Right atrium auricular region (tissue), 2 donors: Measurements from ENCODE around the gene TBC1D3. TPM values are rescaled to one million over a fixed set of nuclear protein-coding genes. Genes with fewer than 3 reads are reported as not detected.
"Not testable (repeated sequence)": the region's sequence is repeated elsewhere in the genome, so short reads cannot be mapped to it uniquely, and the experiment has no call there.

Source experiments
- DNase-seq: peaks from one replicate; pipeline ENCODE4 v3.0.0-alpha.2; 2019; ENCODE audit warnings: low spot score
- H3K27ac ChIP-seq, 2 donors: fragments of 200-600 bp; sonication (generic); 1 replicate in 1 of 2; 2 replicates in 1 of 2; pipeline ENCODE4 v1.5.1; 2016 to 2019
- H3K27me3 ChIP-seq, 2 donors: fragments of 200-600 bp; sonication (generic); one replicate each; pipeline versions ENCODE4 v1.5.1 to v1.6.0; 2017 to 2019
- H3K36me3 ChIP-seq: fragments of 200-600 bp; sonication (generic); one replicate; pipeline ENCODE4 v1.5.1; 2016
- H3K4me1 ChIP-seq, 2 donors: fragments of 200-600 bp; sonication (generic); one replicate each; pipeline versions ENCODE4 v1.5.1 to v1.6.0; 2017 to 2019
- H3K4me3 ChIP-seq, 2 donors: fragments of 200-600 bp; sonication (generic); 1 replicate in 1 of 2; 2 replicates in 1 of 2; pipeline ENCODE4 v1.5.1; 2017 to 2019; ENCODE audit warnings: mild to moderate bottlenecking in 1 of 2, moderate library complexity in 1 of 2
- H3K9me3 ChIP-seq, 2 donors: fragments of 200-600 bp; sonication (generic); one replicate each; pipeline ENCODE4 v1.5.1; 2019
- total RNA-seq, 2 donors: library from RNA; depleted of rRNA; stranded (reverse); fragments of >200 nt; gene quantifications; one replicate each; pipeline ENCODE4 v1.1.0, GENCODE V29; 2016

Gene TBC1D3
- total RNA-seq = not detected

DNA sequence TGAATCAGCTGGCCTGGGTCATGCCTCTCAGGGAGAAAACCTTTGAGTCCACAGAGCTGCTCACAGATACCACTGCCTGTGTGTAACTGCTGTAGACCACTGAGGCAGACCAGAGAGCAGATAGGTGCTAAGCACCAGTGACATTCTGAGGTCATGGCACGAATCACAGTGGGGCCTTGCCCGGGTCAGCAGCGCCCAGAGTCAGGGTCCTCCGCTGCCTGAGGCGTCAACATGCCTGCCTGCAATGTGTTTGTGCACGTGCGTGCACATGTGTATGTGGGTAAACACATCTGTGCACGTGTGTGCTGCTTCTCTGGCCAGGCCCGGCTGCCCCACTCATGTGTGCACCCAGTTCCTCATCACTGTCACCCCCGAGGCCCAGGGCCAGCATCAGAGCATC is at the start of gene TBC1D3:
Gene TBC1D3, minus strand, starts transcription at position 101 of the 400 bp plus-strand sequence. CDS start 1,526 bp downstream, outside the sequence.
- not testable (repeated sequence) for H3K36me3 ChIP-seq, H3K4me3 ChIP-seq, DNase-seq, H3K27ac ChIP-seq, H3K4me1 ChIP-seq, H3K27me3 ChIP-seq, H3K9me3 ChIP-seq

GRCh38 chr17:38232790-38233189 is 40.4 kb upstream of the TBC1D3 start:
- not testable (repeated sequence) for H3K4me3 ChIP-seq, H3K27ac ChIP-seq, H3K27me3 ChIP-seq, H3K9me3 ChIP-seq, H3K4me1 ChIP-seq, H3K36me3 ChIP-seq, DNase-seq

GRCh38 chr17:38225844-38226495 is 33.6 kb upstream of the TBC1D3 start:
- H3K9me3 ChIP-seq, H3K27me3 ChIP-seq, H3K4me3 ChIP-seq, H3K27ac ChIP-seq, H3K36me3 ChIP-seq, H3K4me1 ChIP-seq, DNase-seq: not testable (repeated sequence)

- not testable (repeated sequence) for DNase-seq, H3K27me3 ChIP-seq, H3K4me1 ChIP-seq, H3K36me3 ChIP-seq, H3K9me3 ChIP-seq, H3K27ac ChIP-seq, H3K4me3 ChIP-seq
Measured at GRCh38 chr17:38220867-38221266, 28.5 kb upstream of the TBC1D3 start.

- not testable (repeated sequence) for H3K9me3 ChIP-seq, DNase-seq, H3K4me3 ChIP-seq, H3K36me3 ChIP-seq, H3K27me3 ChIP-seq, H3K27ac ChIP-seq, H3K4me1 ChIP-seq
Measured at GRCh38 chr17:38200271-38200670, 7.9 kb upstream of the TBC1D3 start.

GRCh38 chr17:38134860-38135259 is 57.5 kb downstream of the TBC1D3 start:
- not testable (repeated sequence) for H3K4me3 ChIP-seq, DNase-seq, H3K27me3 ChIP-seq, H3K36me3 ChIP-seq, H3K4me1 ChIP-seq, H3K9me3 ChIP-seq, H3K27ac ChIP-seq

Other genes with a start within 250 kb of the TBC1D3 start
- gene TBC1D3L, start 203.5 kb downstream of the TBC1D3 start, total RNA-seq = 1 to 10 TPM; 3.7 to 6.6 TPM
- not detected for gene TBC1D3D, start 188.6 kb downstream of the TBC1D3 start, total RNA-seq
- gene TBC1D3C, start 123.9 kb downstream of the TBC1D3 start, total RNA-seq = not detected
- not detected for gene TBC1D3E, start 64.6 kb downstream of the TBC1D3 start, total RNA-seq
- gene MRPL45, start 104.6 kb upstream of the TBC1D3 start, total RNA-seq = 10 to 100 TPM; 23.0 to 26.9 TPM
- not detected for gene GPR179, start 151.4 kb upstream of the TBC1D3 start, total RNA-seq
- gene SOCS7, start 159.3 kb upstream of the TBC1D3 start, total RNA-seq = 10 to 100 TPM; 12.2 to 14.8 TPM
- 10 to 100 TPM; 59.9 to 95.6 TPM for gene ARHGAP23, start 235.9 kb upstream of the TBC1D3 start, total RNA-seq